ENCODE measurements around the gene GPR173.

GPR173 gene

GRCh38 chrX:53089925-53090324, 41.3 kb downstream of the GPR173 start:
- DNase-seq = no peak

GRCh38 chrX:53091354-53091753, 42.8 kb downstream of the GPR173 start:
- DNase-seq = no peak

GRCh38 chrX:53093177-53093655, 44.6 kb downstream of the GPR173 start:
- peak; percentile 78 for DNase-seq

- peak; percentile 95 for DNase-seq
These were observed 45.4 kb downstream of the GPR173 start, which contains the start of gene KANTR for GRCh38 chrX:53093748-53094581. Gene KANTR (plus strand): TSS chrX:53094142. CDS start chrX:53124273, 30,131 bp downstream.

GRCh38 chrX:53094582-53094905, 46.0 kb downstream of the GPR173 start:
- no peak for DNase-seq

- no peak for DNase-seq
These were observed 47.2 kb downstream of the GPR173 start for GRCh38 chrX:53095796-53096195.

GRCh38 chrX:53114864-53115549, 66.4 kb downstream of the GPR173 start:
- no peak for DNase-seq

- DNase-seq = no peak
These were observed 66.9 kb downstream of the GPR173 start for GRCh38 chrX:53115550-53115874.

GRCh38 chrX:53116101-53116500, 67.5 kb downstream of the GPR173 start:
- DNase-seq = peak; percentile 33

- no peak for DNase-seq
These were observed 73.4 kb downstream of the GPR173 start for GRCh38 chrX:53122013-53122412.

GRCh38 chrX:53125506-53125905, 76.9 kb downstream of the GPR173 start:
- peak; percentile 7 for DNase-seq

GRCh38 chrX:53126377-53126776, 77.8 kb downstream of the GPR173 start:
- DNase-seq = no peak

GRCh38 chrX:53128097-53128749, 79.6 kb downstream of the GPR173 start:
- peak; percentile 25 for DNase-seq

All from fibroblast of skin of scalp (primary cell).